Kidney (tissue), 14 donors: Measurements from ENCODE around the gene A3GALT2. TPM values are rescaled to one million over a fixed set of nuclear protein-coding genes. Genes with fewer than 3 reads are reported as not detected.

Source experiments
- DNase-seq, 5 donors: peaks; one replicate each; pipeline ENCODE4 v3.0.0-alpha.2; 2013 to 2020
- FAIRE-seq: peaks from 2 replicates; lab custom pipeline; 2012; peaks lifted over from hg19 to GRCh38; lab: Jason Lieb, UNC
- H3K27ac ChIP-seq, 2 donors: one replicate each; pipeline ENCODE4 v1.7.0; 2013; ENCODE audit warnings: low read depth in 2 of 2, low read length in 2 of 2, inconsistent platforms in 1 of 2
- H3K27me3 ChIP-seq: one replicate; pipeline ENCODE4 v1.7.1; 2013; ENCODE audit warnings: low read length, inconsistent platforms; ENCODE audit not compliant: control insufficient read depth, insufficient read depth
- H3K36me3 ChIP-seq, 3 donors: one replicate each; pipeline versions ENCODE4 v1.7.0 to v1.7.1; 2013; ENCODE audit warnings: low read length in 3 of 3, control low read depth in 1 of 3, inconsistent platforms in 1 of 3; ENCODE audit not compliant: insufficient read depth in 3 of 3, control insufficient read depth in 2 of 3
- H3K4me1 ChIP-seq, 3 donors: one replicate each; pipeline versions ENCODE4 v1.7.0 to v1.7.1; 2013; ENCODE audit warnings: low read length in 3 of 3, inconsistent platforms in 1 of 3, low read depth in 1 of 3; ENCODE audit not compliant: control insufficient read depth in 2 of 3, insufficient read depth in 2 of 3
- H3K4me3 ChIP-seq, 3 donors: one replicate each; pipeline versions ENCODE4 v1.7.0 to v1.8.1; 2013; ENCODE audit warnings: low read length in 3 of 3, control low read depth in 1 of 3, inconsistent platforms in 1 of 3
- H3K9ac ChIP-seq, 3 donors: one replicate each; pipeline versions ENCODE4 v1.7.0 to v1.7.1; 2013; ENCODE audit warnings: low read length in 3 of 3, control low read depth in 1 of 3, inconsistent platforms in 1 of 3
- H3K9me3 ChIP-seq, 3 donors: one replicate each; pipeline versions ENCODE4 v1.7.0 to v1.7.1; 2013; ENCODE audit warnings: low read length in 3 of 3, control low read depth in 1 of 3, inconsistent platforms in 1 of 3; ENCODE audit not compliant: control insufficient read depth in 2 of 3, insufficient read depth in 1 of 3
- CTCF ChIP-seq: IDR thresholded peaks from 3 replicates; pipeline ENCODE4 v1.5.1; 2012; ENCODE audit warnings: mild to moderate bottlenecking, moderate library complexity, borderline replicate concordance; ENCODE audit not compliant: insufficient read depth; ENCODE audit errors: extremely low read depth
- intact Hi-C: fragments of 100-400 bp; cut with DNase I; formaldehyde crosslinking; loops from one replicate; pipeline ENCODE4 v1.11.1; 2022
- polyA plus RNA-seq: library from polyadenylated mRNA; stranded (reverse); fragments of 350-450 nt; fragmentation: Illumina TruSeq; extraction: RNeasy Lipid Tissue Mini Kit (QIAGEN cat#74804); gene quantifications from one replicate; pipeline ENCODE4 v1.2.3, GENCODE V29; 2014; ENCODE audit warnings: low read depth, low replicate concordance; ENCODE audit not compliant: insufficient read depth
- total RNA-seq: library from RNA; stranded (reverse); fragmentation: NEBNext Ultra II Directional; extraction: Animal tissue kit (Norgen Biotek cat#: 25700); gene quantifications from one replicate; pipeline ENCODE4 v1.2.1, GENCODE V29; 2021
- donor health status: control.
- donor health status: control.
- donor health status: control.
- donor health status: control.
- donor health status: control.
- donor health status: DM: yes; HTN: yes; CAD: no.
- donor health status: Normal renal cell carcinoma (clear cell type).

Gene A3GALT2
- total and polyA plus RNA-seq, 2 donors from 2014 or later = not detected

GRCh38 chr1:33363470-33363861 is 42.6 kb upstream of the A3GALT2 start:
- TF ChIP-seq CTCF = no peak
- peaks cover 30 to 58% (median 49%) of the 10 kb centered on the region in 3 donors for H3K4me1 ChIP-seq
- peaks cover 0 to 2% (median 0%) of the 10 kb centered on the region in 3 donors for H3K36me3 ChIP-seq
- peak overlapping the region in 2 of 3 donors; percentile 29 to 31 for H3K4me3 ChIP-seq
- intact Hi-C loops = no loop called here
- no peaks in the 10 kb centered on the region for H3K9me3 ChIP-seq
- peak overlapping the region; percentile 9 to 62 (median 43) for H3K9ac ChIP-seq
- FAIRE-seq (no peak), DNase-seq (peak in 2 of 5 donors; percentile 46 to 67)
- H3K27me3 ChIP-seq = no peaks in the 10 kb centered on the region
- H3K27ac ChIP-seq = peak overlapping the region; percentile 76 to 87

DNA sequence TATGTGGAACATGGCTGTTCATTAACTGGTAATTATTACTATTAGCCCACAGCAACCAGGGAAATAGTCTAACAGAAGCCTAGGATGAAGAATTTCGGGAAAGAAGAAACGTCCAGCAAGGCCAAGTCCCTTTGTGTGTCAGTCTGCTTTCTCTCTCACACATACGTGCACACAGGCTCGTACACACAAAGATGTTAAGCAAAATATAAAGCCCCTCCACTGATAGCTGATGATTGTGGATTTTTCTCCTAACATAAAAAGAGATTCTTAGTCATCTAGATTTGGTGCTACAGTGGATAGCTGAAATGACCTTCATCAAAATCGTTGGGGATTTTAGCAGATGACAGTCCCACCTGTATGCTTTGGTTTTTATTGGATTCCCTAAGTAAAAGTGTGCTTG is 42.1 kb upstream of the A3GALT2 start:
- Histone ChIP-seq H3K9ac (peak overlapping the region; percentile 1 to 62 (median 43)), H3K4me3 (peak overlapping the region in 2 of 3 donors; percentile 29 to 31), H3K4me1 (peaks cover 30 to 57% (median 49%) of the 10 kb centered on the region in 3 donors), H3K9me3 (no peaks in the 10 kb centered on the region), H3K27ac (peak overlapping the region; percentile 76 to 87), H3K36me3 (peaks cover 0 to 2% (median 0%) of the 10 kb centered on the region in 3 donors), H3K27me3 (no peaks in the 10 kb centered on the region)
- no peak for TF ChIP-seq CTCF
- DNase-seq (peak in 1 of 5 donors; percentile 32), FAIRE-seq (no peak)
- intact Hi-C loops = no loop called here

- H3K27me3 ChIP-seq = no peaks in the 10 kb centered on the region
- peak overlapping the region; percentile 65 to 87 for H3K27ac ChIP-seq
Observed at GRCh38 chr1:33361532-33362235, 40.8 kb upstream of the A3GALT2 start.

More at GRCh38 chr1:33361532-33362235, 40.8 kb upstream of the A3GALT2 start:
- DNase-seq (peak in 3 of 5 donors; percentile 50 to 70 (median 54)), FAIRE-seq (no peak)
- Histone ChIP-seq H3K36me3 (peaks cover 0 to 2% (median 0%) of the 10 kb centered on the region in 3 donors), H3K4me3 (no peak overlapping the region), H3K4me1 (peaks cover 30 to 46% (median 43%) of the 10 kb centered on the region in 3 donors), H3K9me3 (no peaks in the 10 kb centered on the region), H3K9ac (peak overlapping the region in 1 of 3 donors; percentile 62)
- no peak for TF ChIP-seq CTCF
- intact Hi-C loops = no loop called here
